HFF-Myc (cell line): ENCODE results near the gene STRADB.

Experiments
- DNase-seq: peaks from one replicate; pipeline ENCODE4 v3.0.0-alpha.2; 2011; ENCODE audit warnings: low read depth; ENCODE audit errors: extremely low read depth
- H3K4me3 ChIP-seq: replicated peaks from 2 replicates; pipeline ENCODE4 v1.5.1; 2011; ENCODE audit warnings: low read depth, mild to moderate bottlenecking, control low read depth, low read length
- TF ChIP-seq, protein P1 (sequence below): IDR thresholded peaks from 2 replicates; pipeline ENCODE4 v1.5.1; 2012; ENCODE audit warnings: mild to moderate bottlenecking, low read depth, low read length, control low read depth; ENCODE audit errors: missing control alignments

The STRADB gene

DNA sequence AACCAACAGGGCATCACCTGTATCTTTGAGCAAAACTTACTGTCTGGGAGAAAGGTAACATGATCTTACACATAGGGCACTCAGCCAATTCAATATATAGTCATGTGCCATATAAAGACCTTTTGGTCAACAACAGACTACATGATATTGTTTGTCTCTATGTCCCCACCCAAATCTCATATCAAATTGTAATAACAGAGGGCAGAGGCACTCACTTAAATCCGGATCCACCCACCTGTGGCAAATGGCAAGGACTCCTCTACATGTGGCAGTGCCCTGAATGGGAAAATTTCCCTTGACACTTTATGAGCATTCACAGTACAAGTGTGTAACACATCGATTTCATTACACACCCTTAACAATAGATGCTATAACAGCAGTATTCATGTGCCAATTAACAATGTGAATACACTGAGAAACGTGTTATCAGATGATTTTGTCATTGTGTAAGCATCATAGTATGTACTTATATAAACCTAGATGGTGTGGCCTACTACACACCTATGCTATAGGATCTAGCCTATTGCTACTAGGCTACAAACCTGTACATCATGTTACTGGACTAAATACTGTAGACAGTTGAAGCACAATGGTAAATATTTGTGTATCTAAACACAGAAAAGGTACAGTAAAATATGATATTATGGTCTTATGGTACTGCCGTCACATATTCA is 64.2 kb downstream of the STRADB start:
- TF ChIP-seq, protein P1, sequence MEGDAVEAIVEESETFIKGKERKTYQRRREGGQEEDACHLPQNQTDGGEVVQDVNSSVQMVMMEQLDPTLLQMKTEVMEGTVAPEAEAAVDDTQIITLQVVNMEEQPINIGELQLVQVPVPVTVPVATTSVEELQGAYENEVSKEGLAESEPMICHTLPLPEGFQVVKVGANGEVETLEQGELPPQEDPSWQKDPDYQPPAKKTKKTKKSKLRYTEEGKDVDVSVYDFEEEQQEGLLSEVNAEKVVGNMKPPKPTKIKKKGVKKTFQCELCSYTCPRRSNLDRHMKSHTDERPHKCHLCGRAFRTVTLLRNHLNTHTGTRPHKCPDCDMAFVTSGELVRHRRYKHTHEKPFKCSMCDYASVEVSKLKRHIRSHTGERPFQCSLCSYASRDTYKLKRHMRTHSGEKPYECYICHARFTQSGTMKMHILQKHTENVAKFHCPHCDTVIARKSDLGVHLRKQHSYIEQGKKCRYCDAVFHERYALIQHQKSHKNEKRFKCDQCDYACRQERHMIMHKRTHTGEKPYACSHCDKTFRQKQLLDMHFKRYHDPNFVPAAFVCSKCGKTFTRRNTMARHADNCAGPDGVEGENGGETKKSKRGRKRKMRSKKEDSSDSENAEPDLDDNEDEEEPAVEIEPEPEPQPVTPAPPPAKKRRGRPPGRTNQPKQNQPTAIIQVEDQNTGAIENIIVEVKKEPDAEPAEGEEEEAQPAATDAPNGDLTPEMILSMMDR: no peak
- no peak for DNase-seq
- H3K4me3 ChIP-seq: no peak overlapping the region

DNA sequence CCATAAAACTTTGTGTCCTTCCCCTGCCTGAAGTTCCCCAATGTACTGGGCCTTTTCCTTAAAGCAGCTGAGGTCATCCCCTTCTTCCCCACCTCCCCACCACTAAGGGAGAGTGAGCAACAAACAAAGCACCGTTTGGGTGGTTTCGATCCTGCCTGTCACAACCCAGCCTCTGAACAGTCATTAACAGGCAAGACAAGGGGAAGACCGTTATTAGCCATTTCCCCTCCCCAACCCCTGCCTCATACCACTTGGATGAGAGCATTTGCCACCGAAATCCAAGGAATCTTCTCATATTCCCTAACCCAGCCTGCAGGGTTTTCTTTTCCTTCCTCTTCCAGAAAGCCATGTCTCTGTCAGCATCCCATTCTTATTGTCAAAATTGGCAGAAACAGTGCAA is 65.6 kb downstream of the STRADB start:
- no peak for DNase-seq
- H3K4me3 ChIP-seq: no peak overlapping the region
- TF ChIP-seq, protein P1: no peak

DNA sequence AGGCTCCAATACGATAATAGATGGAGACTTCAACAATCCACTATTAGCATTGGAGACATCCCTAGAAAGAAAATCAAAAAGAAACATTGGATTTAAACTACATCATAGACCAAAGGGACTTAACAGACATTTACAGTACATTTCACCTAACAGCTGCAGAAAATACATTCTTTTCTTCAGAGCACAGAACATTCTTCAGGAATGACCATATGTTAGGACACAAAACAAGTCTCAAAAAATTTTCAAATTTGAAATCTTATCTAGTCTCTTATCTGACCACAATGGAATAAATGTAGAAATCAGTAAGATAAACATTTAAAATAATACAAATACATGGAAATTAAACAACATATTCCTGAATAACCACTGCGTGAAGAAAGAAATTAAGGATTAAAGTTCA is 68.7 kb downstream of the STRADB start:
- H3K4me3 ChIP-seq: no peak overlapping the region
- TF ChIP-seq, protein P1: no peak
- DNase-seq: no peak

DNA sequence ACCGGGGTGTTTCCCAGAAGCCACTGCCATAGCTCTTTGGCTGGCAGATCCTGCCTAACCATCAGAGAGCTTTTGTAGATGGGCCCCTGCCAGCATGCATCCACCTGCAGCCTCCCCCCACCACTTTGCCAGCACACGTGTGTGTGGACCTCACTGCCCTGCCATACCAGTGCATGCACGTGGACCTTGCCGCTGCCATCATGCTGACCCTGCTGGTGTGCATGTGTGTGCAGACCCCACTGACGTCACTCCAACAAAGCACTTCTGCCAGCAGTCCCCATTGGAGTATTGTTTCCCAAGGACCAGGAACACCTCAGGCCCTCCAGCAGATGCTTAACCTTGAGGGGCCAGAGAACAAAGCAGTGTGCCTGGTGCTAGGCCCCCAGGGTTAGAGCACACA is 71.4 kb downstream of the STRADB start:
- TF ChIP-seq, protein P1: no peak
- no peak overlapping the region for H3K4me3 ChIP-seq
- DNase-seq: no peak

DNA sequence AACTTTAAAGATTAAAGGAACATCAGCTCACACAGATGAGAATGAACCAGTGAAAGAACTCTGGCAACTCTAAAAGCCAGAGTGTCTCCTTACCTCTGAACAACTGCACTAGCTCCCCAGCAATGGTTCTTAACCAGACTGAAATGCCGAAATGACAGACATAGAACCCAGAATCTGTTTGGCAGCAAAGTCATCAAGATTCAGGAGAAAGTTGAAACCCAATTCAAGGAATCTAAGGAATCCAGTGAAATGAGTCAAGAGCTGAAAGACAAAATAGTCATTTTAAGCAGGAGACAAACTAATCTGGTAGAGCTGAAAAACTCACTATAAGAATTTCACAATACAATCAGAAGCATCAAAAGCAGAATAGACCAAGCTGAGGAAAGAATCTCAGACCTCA is 72.0 kb downstream of the STRADB start:
- no peak for DNase-seq
- TF ChIP-seq, protein P1: no peak

More for the DNA sequence above, 72.0 kb downstream of the STRADB start:
- no peak overlapping the region for H3K4me3 ChIP-seq
